ENCODE data around the gene SUPT20H.
A peak's percentile ranks its signal among the peaks of the same experiment; 100 is the strongest.

The SUPT20H gene

DNA sequence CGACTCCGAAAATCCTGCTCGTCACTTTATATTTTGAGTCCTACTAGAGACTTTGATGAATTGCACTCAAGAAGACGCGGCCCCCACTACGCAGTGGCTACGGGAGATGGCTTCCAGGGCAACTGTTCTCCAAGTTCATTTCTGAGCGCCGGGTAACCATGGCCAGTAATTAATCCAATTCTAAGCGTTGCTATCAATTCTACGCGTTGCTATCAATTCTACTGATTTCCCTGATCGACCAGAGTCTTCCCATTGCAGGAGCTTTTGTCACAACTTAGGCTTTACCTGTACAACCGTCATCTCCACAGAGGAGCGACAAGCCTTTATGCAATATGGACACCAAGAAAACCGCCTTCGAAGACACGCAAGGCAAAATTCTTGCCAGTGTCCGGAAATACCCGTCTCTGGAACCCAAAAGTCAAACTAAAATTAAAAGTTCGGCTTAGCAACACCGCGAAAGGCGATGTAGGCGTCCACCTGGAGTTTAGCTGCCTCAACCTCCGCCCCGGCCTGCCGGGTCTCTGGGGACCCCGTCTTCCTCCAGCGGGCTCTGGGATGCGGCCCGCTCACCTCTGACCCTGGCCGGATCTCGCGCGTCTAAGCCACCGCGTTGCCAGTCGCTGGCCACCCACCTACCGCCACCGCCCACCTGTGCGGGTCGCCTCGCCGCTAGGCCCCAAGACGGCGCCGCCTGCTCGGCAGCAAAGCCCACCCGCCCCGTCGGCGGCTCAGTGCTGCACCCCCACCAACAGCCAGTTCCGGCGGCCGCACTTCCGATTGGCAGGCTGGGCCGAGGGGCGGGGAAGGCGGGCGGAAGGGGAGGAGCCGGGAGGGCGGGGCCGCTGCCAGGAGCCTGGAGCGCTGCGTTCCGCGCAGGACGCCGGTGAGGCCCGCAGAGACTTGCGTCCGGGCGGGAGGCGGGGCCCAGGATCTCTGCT lies at the start of gene SUPT20H:
Gene SUPT20H (minus strand): TSS at position 779 of the 938 bp plus-strand sequence. CDS start 8,198 bp downstream, outside the sequence.
- DNase-seq (ENCODE audit: low read depth in 1 of 2, low spot score in 1 of 2) = peak; percentile 90

DNA sequence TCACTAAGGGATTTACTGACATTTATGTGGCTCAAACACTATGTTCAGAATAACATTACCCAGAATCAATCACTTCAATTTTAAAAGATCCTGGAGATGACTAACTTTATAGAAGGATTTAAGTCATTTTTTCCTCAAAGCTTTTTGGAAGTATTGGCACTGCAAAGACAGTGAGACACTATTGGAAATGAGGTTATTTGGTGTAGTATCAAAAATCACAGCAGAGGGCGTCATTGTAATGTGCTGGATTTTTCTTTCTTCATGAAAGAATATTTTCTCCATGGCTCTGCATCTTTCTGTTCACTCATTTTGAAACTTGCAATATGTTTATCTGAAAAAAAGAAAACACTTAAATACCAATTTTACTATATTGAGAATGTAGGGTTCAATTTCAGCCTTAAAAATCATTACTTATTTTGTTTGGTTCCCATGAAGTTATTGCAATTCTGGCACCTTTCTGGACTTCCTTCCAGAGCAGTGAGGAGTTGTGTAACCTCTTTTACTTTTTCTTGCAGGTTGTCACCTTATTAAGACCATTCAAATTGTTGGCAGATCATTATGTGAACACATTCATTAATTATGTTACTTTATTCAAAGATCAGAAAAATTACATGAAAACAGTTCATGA lies 49.7 kb upstream of the SUPT20H start:
- no peak for DNase-seq (ENCODE audit: low read depth in 1 of 2, low spot score in 1 of 2)

- DNase-seq (ENCODE audit: low read depth in 1 of 2, low spot score in 1 of 2) = no peak
Measured at GRCh38 chr13:37107868-37108267, 48.4 kb upstream of the SUPT20H start.

DNA sequence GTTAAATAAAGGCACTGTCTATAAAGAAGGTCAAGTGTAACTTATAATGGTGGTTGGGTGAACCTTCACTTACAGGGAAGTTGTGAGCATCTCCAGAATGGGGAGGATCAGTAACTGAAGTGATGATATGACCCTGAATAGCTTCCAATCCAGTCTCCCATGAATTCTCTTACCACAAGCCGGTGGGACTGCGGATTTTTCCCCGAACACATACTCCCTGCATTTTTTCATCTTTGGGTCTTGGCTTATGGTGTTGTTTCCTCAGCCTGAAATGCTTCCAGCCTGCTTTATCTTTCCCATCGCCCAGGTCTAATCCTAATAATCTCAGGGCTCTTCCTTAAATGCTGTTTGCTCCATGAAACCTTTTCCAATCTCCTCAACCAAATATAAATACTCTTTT lies 48.0 kb upstream of the SUPT20H start:
- DNase-seq (ENCODE audit: low read depth in 1 of 2, low spot score in 1 of 2) = no peak

GRCh38 chr13:37106642-37107041 lies 47.2 kb upstream of the SUPT20H start:
- DNase-seq (ENCODE audit: low read depth in 1 of 2, low spot score in 1 of 2) = no peak

GRCh38 chr13:37105251-37105714 lies 45.8 kb upstream of the SUPT20H start, which contains the start of gene CSNK1A1L:
Gene CSNK1A1L, minus strand, starts transcription at chr13:37105664. Its CDS starts 408 bp downstream, at chr13:37105256.
- no peak for DNase-seq (ENCODE audit: low read depth in 1 of 2, low spot score in 1 of 2)

DNA sequence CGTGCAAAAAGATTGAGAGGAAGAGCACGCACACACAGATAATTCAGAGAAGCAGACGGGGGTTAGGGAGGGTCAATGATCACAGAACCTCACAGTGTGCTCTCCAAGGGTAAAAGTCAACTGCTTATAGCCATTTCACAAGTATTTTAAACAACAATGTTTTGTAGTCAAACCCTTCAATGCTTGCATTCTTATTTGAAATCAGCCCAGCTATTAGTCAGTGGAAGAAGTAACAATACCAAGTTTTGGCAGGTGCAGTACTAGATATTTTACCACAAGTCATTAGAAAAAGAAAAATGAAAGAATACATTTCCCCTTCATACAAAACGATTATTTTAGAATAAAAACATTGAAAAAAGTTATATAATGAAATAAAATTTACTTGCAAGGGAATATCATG lies 43.4 kb upstream of the SUPT20H start:
- DNase-seq (ENCODE audit: low read depth in 1 of 2, low spot score in 1 of 2) = no peak

- no peak for DNase-seq (ENCODE audit: low read depth in 1 of 2, low spot score in 1 of 2)
Measured at GRCh38 chr13:37101201-37101600, 41.7 kb upstream of the SUPT20H start.

DNA sequence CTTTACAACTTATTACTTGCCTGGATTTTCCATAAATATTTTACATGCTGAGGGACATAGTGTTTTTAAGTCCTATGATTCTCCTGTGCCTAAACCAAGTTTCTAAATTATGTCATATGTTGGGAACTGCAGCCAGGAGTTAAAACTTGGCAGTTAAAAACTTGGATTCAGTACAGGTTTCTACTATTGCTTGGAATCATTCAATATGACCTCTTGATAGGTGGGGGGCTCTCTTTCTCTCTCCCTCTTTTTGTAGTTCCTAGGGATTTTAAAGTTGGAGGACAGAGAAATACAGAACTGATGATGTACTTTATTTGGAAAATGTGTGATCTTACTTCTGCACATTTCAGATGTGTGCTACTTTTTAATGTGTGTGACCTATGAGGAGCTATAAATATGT lies 41.2 kb upstream of the SUPT20H start:
- no peak for DNase-seq (ENCODE audit: low read depth in 1 of 2, low spot score in 1 of 2)

DNA sequence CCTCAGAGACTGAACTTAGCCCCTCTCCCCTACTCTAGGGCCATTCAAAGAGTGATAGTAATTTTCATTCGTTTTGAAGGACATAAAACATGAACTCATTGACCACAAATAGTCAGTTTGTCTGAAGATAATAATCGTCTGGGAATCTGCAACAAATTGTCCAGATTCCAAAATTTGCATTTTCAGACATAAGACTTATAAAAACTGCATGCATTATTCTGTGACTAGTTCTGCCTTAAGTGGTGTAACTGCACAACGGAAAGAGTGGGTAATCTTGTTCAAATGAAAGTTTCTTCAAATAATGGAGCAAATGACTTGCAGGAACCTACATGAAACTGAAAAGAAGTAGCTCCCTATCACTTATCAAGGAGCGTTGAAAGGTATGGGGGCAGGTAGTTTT lies 37.6 kb upstream of the SUPT20H start:
- DNase-seq (ENCODE audit: low read depth in 1 of 2, low spot score in 1 of 2) = no peak

DNA sequence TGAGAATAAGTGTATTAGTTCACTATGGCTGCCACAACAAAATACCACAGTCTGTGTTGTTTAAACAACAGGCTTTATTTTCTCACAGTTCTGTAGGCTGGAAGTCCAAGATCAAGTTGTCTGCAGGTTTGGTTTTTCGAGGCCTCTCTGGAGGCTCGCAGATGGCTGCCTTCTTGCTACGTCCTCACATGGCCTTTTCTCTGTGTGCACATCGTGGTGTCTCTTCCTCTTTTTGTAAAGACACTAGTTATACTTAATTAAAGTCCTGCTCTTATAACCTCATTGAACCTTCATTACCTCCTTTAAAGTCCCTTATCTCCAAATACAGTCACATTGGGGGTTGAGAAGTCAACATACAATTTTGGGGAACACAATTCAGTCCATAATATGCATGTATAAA lies 35.4 kb upstream of the SUPT20H start:
- DNase-seq (ENCODE audit: low read depth in 1 of 2, low spot score in 1 of 2) = no peak

DNA sequence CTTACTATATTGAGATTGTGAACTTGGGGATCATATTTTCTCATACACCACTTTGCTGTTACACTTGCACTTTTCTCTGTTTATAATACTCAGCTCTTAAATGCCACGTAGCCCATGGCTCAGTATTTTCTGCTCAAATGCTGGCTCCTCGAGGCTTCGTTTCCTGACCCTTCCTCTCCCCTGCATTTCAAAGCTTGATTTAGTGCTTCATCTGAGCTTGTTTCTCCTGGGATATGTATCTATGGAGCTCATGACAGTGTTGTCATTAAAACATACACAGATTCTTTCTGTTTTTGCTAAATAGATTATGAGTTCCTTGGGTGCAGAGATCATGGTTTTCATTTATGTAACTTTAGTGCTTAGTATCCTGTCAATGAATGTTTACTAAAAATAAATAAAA lies 34.6 kb upstream of the SUPT20H start:
- DNase-seq (ENCODE audit: low read depth in 1 of 2, low spot score in 1 of 2) = no peak

DNA sequence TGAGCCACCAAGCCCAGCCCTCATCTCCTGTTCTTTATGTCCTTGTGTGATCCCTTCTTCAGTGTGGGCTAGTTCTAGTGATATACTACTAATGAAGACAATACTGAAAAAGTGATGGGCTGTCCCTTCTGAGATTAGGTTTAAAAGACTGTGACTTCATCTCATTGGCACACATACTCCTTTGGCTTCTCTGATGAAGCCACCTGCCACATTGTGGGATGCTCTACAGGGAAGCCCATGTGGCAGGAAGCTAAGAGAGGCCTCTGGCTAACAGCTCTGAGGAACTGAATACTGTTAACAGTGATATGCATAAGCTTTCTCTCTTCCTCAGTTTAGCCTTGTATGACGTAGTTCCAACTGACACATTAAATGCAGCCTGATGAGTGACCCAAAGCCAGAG lies 32.3 kb upstream of the SUPT20H start:
- DNase-seq (ENCODE audit: low read depth in 1 of 2, low spot score in 1 of 2) = no peak

DNA sequence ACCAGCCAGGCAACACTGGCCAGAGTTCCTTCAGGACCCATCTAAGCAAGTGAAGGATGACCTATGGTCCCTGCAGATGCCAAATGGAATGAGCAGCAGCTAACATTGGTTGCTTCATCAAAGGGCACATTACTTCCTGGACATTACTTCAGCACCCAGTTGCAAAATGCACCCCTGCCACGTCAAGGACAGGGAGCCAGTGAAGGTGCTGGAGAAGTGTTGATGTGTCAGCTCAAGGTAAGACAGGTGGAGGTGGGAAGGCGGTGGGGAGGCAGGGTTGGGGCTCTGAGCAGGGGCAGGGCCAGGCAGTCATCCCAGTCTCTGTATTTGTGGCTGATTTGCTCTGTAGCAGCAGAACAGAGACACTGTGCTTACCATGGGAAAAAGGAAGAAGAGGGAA lies 31.4 kb upstream of the SUPT20H start:
- no peak for DNase-seq (ENCODE audit: low read depth in 1 of 2, low spot score in 1 of 2)

DNA sequence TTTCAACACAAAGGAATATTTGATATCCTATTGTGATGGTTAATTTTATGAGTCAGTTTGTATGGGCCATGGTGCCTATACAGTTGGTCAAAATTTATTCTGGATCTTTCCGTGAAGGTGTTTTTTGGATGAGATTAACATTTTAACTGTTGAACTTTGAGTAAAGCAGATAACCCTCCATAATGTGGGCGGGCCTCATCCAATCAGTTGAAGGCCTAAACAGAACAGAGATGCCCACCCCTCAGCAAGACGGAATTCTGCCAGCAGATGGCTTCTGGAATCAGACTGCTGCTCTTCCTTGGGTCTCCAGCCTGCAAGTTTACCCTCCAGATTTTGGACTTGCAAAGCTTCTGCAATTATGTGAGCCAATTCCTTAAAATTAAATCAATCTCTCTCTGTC lies 30.0 kb upstream of the SUPT20H start:
- no peak for DNase-seq (ENCODE audit: low read depth in 1 of 2, low spot score in 1 of 2)

DNA sequence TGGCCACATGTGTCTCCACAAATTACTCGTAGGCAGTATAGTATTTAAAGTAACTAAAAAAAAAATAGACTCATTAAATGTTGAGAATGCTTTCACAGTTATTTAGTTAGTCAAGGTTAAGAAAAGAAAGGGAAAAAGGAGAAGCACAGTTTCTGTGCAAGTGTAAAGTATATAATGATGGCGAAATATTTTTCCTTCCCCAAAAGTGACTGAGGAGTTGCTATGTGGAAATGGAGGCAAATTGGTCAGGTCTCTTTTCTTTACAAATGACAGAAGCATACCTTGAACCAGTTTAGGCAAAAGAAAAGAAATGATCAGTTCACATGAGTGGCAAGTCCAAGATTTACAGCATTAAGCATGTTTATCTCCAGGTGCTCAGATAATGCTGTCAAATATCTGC lies 28.0 kb upstream of the SUPT20H start:
- DNase-seq (ENCODE audit: low read depth in 1 of 2, low spot score in 1 of 2) = no peak

- no peak for DNase-seq (ENCODE audit: low read depth in 1 of 2, low spot score in 1 of 2)
Measured at GRCh38 chr13:37085606-37086005, 26.1 kb upstream of the SUPT20H start.

DNA sequence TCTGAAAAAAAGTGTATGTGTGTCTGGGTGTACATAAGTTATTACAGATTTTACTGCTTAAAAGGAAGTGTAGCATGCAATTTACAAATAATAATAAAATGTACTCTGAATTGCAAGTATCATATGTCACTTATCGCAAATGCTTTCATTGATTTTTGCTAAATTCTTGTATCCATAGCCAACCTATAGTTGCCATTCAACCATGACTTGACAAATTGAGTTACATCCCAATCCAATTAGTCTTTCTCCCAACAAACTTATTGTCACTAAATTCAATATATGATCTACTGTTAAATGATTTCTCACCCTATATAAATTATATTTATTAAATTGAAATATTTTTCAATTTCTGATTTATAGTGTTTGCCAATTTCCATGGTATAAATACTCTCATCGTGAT lies 17.3 kb upstream of the SUPT20H start:
- DNase-seq (ENCODE audit: low read depth in 1 of 2, low spot score in 1 of 2) = no peak

DNA sequence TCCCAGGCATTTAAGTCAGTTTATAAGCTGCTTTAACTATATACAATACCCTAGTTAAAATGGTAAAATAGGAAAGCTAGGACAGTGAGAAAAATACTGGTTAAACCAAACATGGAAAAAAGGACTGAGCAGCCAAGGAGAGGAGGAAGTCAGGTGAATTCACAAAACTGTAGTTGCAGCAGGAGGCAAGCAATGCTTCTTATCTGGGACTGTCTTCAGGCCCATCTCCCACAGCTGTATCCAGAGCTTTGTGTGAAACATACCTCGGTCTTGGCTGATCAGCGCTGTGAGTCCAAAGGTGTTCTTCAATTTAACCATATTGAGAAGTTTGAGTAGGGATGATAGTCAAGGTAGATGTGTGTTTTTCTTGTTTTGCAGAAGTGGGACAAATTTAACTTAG lies 15.7 kb upstream of the SUPT20H start:
- DNase-seq (ENCODE audit: low read depth in 1 of 2, low spot score in 1 of 2) = no peak

GRCh38 chr13:37074703-37075102 lies 15.2 kb upstream of the SUPT20H start:
- DNase-seq (ENCODE audit: low read depth in 1 of 2, low spot score in 1 of 2) = no peak

DNA sequence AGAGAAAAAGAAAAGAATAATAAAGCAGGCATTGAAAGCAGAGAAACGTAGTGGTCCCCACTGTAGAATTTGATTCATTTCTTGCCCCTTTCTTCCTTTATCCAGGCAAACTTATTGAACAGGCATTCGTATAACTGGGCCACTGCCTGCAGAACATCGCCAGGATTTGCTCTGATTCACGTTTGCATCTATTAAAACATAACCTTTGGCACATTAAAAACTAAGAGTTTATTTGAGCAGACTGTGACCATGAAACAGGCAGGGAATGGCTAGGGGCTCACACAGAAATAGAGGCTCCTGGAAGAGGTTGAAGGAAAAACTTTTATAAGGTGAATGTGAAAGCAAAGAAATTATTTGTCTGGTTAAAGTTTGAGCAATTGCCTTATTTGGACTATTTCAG lies 12.5 kb upstream of the SUPT20H start:
- no peak for DNase-seq (ENCODE audit: low read depth in 1 of 2, low spot score in 1 of 2)

- no peak for DNase-seq (ENCODE audit: low read depth in 1 of 2, low spot score in 1 of 2)
Measured at GRCh38 chr13:37070956-37071355, 11.5 kb upstream of the SUPT20H start.
